Keratinocyte (primary cell): ENCODE data around the gene TMTC2. TPM values are rescaled to one million over a fixed set of nuclear protein-coding genes. Genes with fewer than 3 reads are reported as not detected.

Experiments used
- DNase-seq: peaks from one replicate; pipeline ENCODE4 v3.0.0-alpha.2; 2011; ENCODE audit warnings: low read depth, missing footprints, low spot score
- FAIRE-seq: peaks from 2 replicates; lab custom pipeline; 2011; peaks lifted over from hg19 to GRCh38; lab: Jason Lieb, UNC
- H2AFZ ChIP-seq: 2 replicates; pipeline ENCODE4 v1.6.0; 2012; ENCODE audit warnings: low read length, control low read depth, inconsistent platforms; ENCODE audit not compliant: control insufficient read depth
- H3K27ac ChIP-seq: 2 replicates; pipeline ENCODE4 v1.5.1; 2011; ENCODE audit warnings: low read length; ENCODE audit not compliant: control insufficient read depth, insufficient read depth
- H3K27me3 ChIP-seq: 3 replicates; pipeline ENCODE4 v1.6.0; 2011; ENCODE audit warnings: low read length; ENCODE audit not compliant: control insufficient read depth, insufficient read depth; ENCODE audit errors: extremely low read depth
- H3K36me3 ChIP-seq, 2 experiments: 2 replicates in 1 of 2; 3 replicates in 1 of 2; pipeline ENCODE4 v1.5.1; 2011; ENCODE audit warnings: low read length in 2 of 2, mild to moderate bottlenecking in 1 of 2; ENCODE audit not compliant: control insufficient read depth in 2 of 2, insufficient read depth in 2 of 2; ENCODE audit errors: extremely low read depth in 1 of 2
- H3K4me1 ChIP-seq: 3 replicates; pipeline ENCODE4 v1.5.1; 2011; ENCODE audit warnings: low read length; ENCODE audit not compliant: control insufficient read depth, insufficient read depth; ENCODE audit errors: extremely low read depth
- H3K4me2 ChIP-seq: 3 replicates; pipeline ENCODE4 v1.6.0; 2011; ENCODE audit warnings: low read depth, low read length; ENCODE audit not compliant: control insufficient read depth, insufficient read depth; ENCODE audit errors: extremely low read depth
- H3K4me3 ChIP-seq, 3 experiments: fragments of 200-600 bp in 1 of 3; sonication (generic) in 1 of 3; 2 replicates in 2 of 3; 3 replicates in 1 of 3; pipeline ENCODE4 v1.5.1; 2011 to 2016; ENCODE audit warnings: low read length in 3 of 3, mild to moderate bottlenecking in 3 of 3, control low read depth in 2 of 3, inconsistent platforms in 1 of 3, low read depth in 1 of 3, mixed read lengths in 1 of 3, mixed run types in 1 of 3, moderate library complexity in 1 of 3; ENCODE audit not compliant: control insufficient read depth in 2 of 3, insufficient read depth in 2 of 3; ENCODE audit errors: extremely low read depth in 1 of 3
- H3K79me2 ChIP-seq: 2 replicates; pipeline ENCODE4 v1.6.0; 2012; ENCODE audit warnings: low read length; ENCODE audit not compliant: control insufficient read depth, insufficient read depth
- H3K9ac ChIP-seq: 3 replicates; pipeline ENCODE4 v1.6.0; 2011; ENCODE audit warnings: low read length; ENCODE audit not compliant: control insufficient read depth, insufficient read depth; ENCODE audit errors: extremely low read depth
- H3K9me1 ChIP-seq: 3 replicates; pipeline ENCODE4 v1.6.0; 2011; ENCODE audit warnings: low read length; ENCODE audit not compliant: control insufficient read depth, insufficient read depth; ENCODE audit errors: extremely low read depth
- H3K9me3 ChIP-seq: 2 replicates; pipeline ENCODE4 v1.5.1; 2012; ENCODE audit warnings: low read depth, low read length; ENCODE audit not compliant: control insufficient read depth
- H4K20me1 ChIP-seq: 3 replicates; pipeline ENCODE4 v1.6.0; 2011; ENCODE audit warnings: low read length; ENCODE audit not compliant: control insufficient read depth, insufficient read depth; ENCODE audit errors: extremely low read depth
- CTCF ChIP-seq, 3 experiments: IDR thresholded peaks in 1 of 3; conservative IDR thresholded peaks in 1 of 3; optimal IDR thresholded peaks in 1 of 3; 2 replicates in 2 of 3; 3 replicates in 1 of 3; pipeline versions ENCODE3 to v1.5.1; 2011; ENCODE audit warnings: low read length in 3 of 3, mild to moderate bottlenecking in 3 of 3, moderate library complexity in 2 of 3, control low read depth in 1 of 3, inconsistent platforms in 1 of 3; ENCODE audit not compliant: insufficient read depth in 2 of 3; ENCODE audit errors: extremely low read depth in 1 of 3
- EZH2 ChIP-seq: IDR thresholded peaks from one replicate; pipeline ENCODE4 v1.6.1; 2012; ENCODE audit warnings: inconsistent platforms, mild to moderate bottlenecking, low read length, moderate library complexity
- dilution Hi-C: fragments of 300-500 bp; cut with MboI; formaldehyde crosslinking; loops from one replicate; pipeline ENCODE4 v1.7.0; 2020; ENCODE audit warnings: low sequenced_read_pairs; ENCODE audit not compliant: extremely low pct_ligation_motif_present
- polyA plus RNA-seq, 5 experiments: library from polyadenylated mRNA; depleted of rRNA in 3 of 5; stranded (reverse) in 3 of 5; stranded (forward) in 1 of 5; unstranded in 1 of 5; fragments of >200 nt; gene quantifications; 1 replicate in 1 of 5; 2 replicates in 3 of 5; 3 replicates in 1 of 5; pipeline versions ENCODE4 v1.2.1 to v1.2.3, GENCODE V29; 2011 to 2012; ENCODE audit warnings: missing spikeins in 2 of 5, low read depth in 1 of 5, low replicate concordance in 1 of 5

TMTC2 gene
- polyA plus RNA-seq, 1 donor (not counting 4 experiments of a cell fraction or from before 2014, with no cell fraction given), result 3.8 TPM

- DNase-seq (no peak), FAIRE-seq (no peak)
- Histone ChIP-seq H3K79me2 (no peaks in the 10 kb centered on the region), H3K9ac (no peak overlapping the region), H3K27me3 (no peaks in the 10 kb centered on the region), H3K27ac (no peak overlapping the region), H3K9me3 (no peaks in the 10 kb centered on the region), H2AFZ (no peak overlapping the region), H3K4me1 (no peaks in the 10 kb centered on the region), H3K4me2 (no peak overlapping the region), H4K20me1 (no peaks in the 10 kb centered on the region), H3K36me3 (no peaks in the 10 kb centered on the region), H3K9me1 (no peaks in the 10 kb centered on the region), H3K4me3 (no peak overlapping the region)
- TF ChIP-seq EZH2 (no peak), CTCF (optimal IDR thresholded peaks at IDR 0.05 in 1 of 3, IDR thresholded peaks at IDR 0.05 in 1 of 3, conservative IDR thresholded peaks at IDR 0.05 in 1 of 3; ENCODE audit: extremely low read depth in 1 of 3, insufficient read depth in 2 of 3, low read length in 3 of 3) (no peak)
- dilution Hi-C loops, result no loop called here
These were observed 372.4 kb downstream of the TMTC2 start for GRCh38 chr12:83059107-83059506.

GRCh38 chr12:83065562-83065961 lies 378.9 kb downstream of the TMTC2 start:
- Histone ChIP-seq H3K4me2 (no peak overlapping the region), H3K9ac (no peak overlapping the region), H3K4me1 (no peaks in the 10 kb centered on the region), H3K27me3 (no peaks in the 10 kb centered on the region), H3K27ac (no peak overlapping the region), H2AFZ (no peak overlapping the region), H3K36me3 (no peaks in the 10 kb centered on the region), H3K79me2 (no peaks in the 10 kb centered on the region), H3K4me3 (no peak overlapping the region), H3K9me1 (no peaks in the 10 kb centered on the region), H3K9me3 (no peaks in the 10 kb centered on the region), H4K20me1 (no peaks in the 10 kb centered on the region)
- TF ChIP-seq CTCF (optimal IDR thresholded peaks at IDR 0.05 in 1 of 3, IDR thresholded peaks at IDR 0.05 in 1 of 3, conservative IDR thresholded peaks at IDR 0.05 in 1 of 3; ENCODE audit: extremely low read depth in 1 of 3, insufficient read depth in 2 of 3, low read length in 3 of 3) (no peak), EZH2 (no peak)
- dilution Hi-C loops, result no loop called here
- DNase-seq (no peak), FAIRE-seq (no peak)
